Lung microvascular endothelial cell (primary cell): ENCODE results near the gene PRKCI. TPM values are rescaled to one million over a fixed set of nuclear protein-coding genes. Genes with fewer than 3 reads are reported as not detected.
"Not testable (repeated sequence)": the region's sequence is repeated elsewhere in the genome, so short reads cannot be mapped to it uniquely, and the experiment has no call there.

Source experiments
- DNase-seq, 2 donors: peaks; one replicate each; pipeline versions ENCODE4 v3.0.0 to v3.0.0-alpha.2; 2010; ENCODE audit warnings: low read depth in 2 of 2
- total RNA-seq: library from RNA; depleted of rRNA; stranded (reverse); fragments of >200 nt; gene quantifications from 2 replicates; pipeline ENCODE4 v1.2.1, GENCODE V29; 2014

The PRKCI gene
- total RNA-seq, 1 donor from 2014 or later = 18.7 TPM

GRCh38 chr3:170222647-170223541 is 670 bp downstream of the PRKCI start:
- DNase-seq = peak; percentile 27 to 41

DNA sequence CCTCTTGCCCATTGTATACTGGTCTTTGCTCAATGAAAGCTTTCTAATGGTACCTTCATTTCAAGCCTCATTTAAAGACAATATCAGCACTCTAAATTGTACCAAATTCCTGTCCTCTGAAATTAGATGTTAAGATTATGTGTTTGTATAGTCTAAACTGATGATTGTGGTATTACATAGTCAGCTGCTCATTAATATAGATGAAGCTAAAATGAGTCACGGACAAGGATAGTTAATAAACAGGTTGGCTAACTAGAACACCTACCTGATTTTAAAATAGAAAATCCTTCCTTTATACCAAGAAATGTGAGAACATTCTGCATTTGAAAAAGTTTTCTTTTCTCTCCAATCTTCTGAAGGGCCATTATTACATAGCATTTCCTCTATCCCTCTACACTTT is 2.9 kb downstream of the PRKCI start:
- no peak for DNase-seq

GRCh38 chr3:170226426-170226960 is 4.3 kb downstream of the PRKCI start:
- DNase-seq = no peak

- DNase-seq = peak; percentile 29 to 31
Observed at GRCh38 chr3:170228093-170228766, 6.0 kb downstream of the PRKCI start.

GRCh38 chr3:170232266-170232665 is 10.0 kb downstream of the PRKCI start:
- no peak for DNase-seq

DNA sequence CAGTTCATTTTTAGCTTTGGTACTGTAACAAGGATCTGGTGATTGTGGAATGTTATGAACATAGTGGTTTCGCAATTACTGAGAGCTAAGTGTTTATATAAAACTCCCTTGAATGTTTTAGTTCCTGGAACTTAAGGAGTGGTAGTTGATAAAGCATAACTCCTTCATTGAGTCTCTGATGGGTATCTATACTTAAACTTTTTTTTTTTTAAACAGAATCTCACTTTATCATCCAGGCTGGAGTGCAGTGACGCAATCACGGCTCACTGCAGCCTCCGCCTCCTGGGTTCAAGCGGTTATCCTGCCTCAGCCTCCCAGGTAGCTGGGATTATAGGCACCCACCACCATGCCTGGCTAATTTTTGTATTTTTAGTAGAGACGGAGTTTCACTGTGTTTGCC is 11.3 kb downstream of the PRKCI start:
- DNase-seq = peak in 1 of 2 donors; percentile 3

DNA sequence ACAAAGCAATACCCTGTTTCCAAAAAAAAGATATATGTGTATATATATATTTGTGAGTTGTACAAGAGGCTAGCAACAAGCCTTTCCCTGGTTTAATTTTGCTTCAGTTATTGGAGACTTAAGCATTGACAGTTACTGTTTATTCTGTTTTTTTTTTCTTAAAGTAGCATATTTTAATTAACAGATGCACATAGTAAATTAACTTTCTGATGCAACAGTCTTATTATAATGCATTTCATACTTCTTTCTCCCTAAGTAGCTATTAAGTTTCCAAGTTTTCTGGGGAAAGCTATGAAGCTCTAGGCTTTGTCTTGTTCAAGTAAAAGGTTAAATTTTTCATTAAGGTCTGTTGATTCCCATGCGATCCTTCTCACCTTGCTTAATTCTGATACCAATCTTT is 17.9 kb downstream of the PRKCI start:
- no peak for DNase-seq

DNA sequence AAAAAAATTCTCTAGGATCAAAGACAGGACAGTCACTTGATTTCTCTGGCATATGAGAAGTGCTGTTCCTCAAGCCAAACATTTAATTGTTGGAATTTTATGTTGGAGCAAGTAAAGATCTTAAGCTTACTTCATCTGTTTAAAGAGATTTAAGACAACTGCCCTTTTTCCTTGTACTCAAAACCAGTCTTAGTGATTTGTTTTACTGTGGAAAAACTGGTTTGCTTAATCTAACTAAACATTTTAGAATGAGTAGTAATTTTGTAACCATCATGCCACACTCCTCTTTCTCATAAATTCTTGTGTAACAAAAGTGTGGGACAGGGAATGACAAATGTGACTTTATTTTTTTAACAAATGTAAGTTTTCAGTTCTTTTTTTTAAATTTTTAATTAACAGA is 18.4 kb downstream of the PRKCI start:
- no peak for DNase-seq

- DNase-seq = no peak
Observed at GRCh38 chr3:170244576-170244975, 22.4 kb downstream of the PRKCI start.

DNA sequence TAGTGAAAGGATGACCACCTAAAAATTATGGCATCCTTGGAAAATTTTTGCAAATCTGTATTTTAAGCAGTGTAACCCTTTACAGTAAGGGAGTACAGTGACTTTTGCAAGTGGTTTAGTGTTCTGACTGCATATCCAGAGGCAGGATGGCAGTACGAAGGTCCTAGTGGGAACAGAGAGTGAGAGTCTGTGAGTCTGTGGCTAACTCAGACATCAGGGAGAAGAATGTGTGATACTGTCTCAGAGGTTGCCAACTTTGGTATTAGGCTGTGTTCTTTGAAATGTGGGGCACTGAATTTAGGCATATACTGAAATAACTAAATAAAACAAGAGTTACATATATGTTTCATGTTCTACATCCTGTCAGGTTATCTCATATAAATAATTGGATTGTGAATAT is 25.7 kb downstream of the PRKCI start:
- no peak for DNase-seq

DNA sequence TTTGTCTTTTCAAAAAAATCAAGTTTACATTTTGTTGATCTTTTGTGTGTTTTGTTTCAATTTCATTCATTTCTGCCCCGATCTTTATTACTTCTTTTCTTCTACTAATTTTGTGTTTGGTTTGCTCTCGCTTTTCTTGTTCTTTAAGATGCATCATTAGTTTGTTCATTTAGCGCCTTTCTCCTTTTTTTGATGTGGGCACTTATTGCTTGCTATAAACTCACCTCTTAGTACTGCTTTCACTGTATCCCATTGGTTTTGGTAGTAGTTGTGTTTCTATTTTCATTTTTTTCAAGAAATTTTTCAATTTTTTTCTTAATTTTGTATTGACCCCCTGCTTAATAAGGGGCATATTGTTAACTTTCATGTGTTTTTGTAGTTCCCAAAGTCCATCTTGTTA is 34.4 kb downstream of the PRKCI start:
- no peak for DNase-seq

GRCh38 chr3:170257145-170257544 is 34.9 kb downstream of the PRKCI start:
- no peak for DNase-seq

GRCh38 chr3:170258105-170258487 is 35.9 kb downstream of the PRKCI start:
- no peak for DNase-seq

DNA sequence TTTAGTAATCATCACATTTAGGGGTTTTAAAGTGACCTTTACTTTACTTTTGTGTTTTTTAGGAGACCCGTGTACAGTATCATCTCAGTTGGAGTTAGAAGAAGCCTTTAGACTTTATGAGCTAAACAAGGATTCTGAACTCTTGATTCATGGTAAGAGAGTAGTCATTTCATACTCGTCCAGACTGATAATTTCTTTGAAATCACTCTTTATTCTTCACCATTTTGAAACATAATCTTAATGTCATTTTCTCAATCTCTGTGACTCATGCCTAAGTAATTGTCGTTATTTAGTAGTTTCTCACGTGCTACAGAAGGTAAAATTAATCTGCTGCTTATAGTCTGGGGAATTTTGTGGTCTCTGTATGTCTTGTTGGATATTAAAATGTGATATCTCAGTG is 37.7 kb downstream of the PRKCI start:
- no peak for DNase-seq

GRCh38 chr3:170267793-170268192 is 45.6 kb downstream of the PRKCI start:
- DNase-seq = no peak

GRCh38 chr3:170269673-170270254 is 47.5 kb downstream of the PRKCI start:
- not testable (repeated sequence) for DNase-seq

DNA sequence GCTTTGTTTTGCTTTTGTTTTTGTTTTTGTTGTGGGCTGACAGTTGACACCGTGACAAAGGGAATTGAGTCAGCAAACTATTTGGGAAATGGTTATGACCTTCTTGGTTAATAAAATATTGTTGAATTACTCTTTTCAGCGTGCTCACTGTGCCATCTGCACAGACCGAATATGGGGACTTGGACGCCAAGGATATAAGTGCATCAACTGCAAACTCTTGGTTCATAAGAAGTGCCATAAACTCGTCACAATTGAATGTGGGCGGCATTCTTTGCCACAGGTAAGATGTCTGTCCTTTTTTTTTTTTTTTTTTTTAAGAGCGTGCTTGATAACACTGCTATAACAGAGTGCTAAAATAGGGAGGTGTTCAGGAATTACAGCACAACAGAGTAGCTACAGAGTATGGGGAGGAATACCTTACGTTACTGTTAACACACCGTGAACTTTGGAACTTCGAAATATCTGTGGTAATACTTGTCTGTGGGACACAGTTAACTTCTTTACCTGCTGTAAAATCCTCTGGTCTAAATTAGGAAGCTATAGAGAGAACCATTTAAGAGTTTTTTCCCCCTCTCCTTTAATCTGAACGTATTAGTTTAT is 48.2 kb downstream of the PRKCI start:
- DNase-seq = no peak

GRCh38 chr3:170274641-170275040 is 52.4 kb downstream of the PRKCI start:
- DNase-seq = no peak

DNA sequence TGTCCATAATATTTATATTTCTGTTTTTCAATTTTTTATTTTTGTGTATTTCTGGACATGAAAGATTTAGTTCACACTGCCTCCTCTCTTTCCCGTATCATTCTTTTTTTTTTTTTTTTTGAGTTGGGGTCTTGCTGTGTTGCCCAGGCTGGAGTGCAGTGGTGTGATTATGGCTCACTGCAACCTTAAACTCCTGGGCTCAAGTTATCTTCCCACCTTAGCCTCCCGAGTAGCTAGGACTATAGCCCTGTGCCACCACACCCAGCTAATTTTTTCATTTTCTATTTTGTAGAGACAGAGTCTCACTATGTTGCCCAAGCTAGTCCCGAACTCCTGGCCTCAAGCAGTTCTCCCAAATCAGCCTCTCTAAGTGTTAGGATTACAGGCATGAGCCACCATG is 53.6 kb downstream of the PRKCI start:
- no peak for DNase-seq

GRCh38 chr3:170277311-170277710 is 55.1 kb downstream of the PRKCI start:
- not testable (repeated sequence) for DNase-seq

DNA sequence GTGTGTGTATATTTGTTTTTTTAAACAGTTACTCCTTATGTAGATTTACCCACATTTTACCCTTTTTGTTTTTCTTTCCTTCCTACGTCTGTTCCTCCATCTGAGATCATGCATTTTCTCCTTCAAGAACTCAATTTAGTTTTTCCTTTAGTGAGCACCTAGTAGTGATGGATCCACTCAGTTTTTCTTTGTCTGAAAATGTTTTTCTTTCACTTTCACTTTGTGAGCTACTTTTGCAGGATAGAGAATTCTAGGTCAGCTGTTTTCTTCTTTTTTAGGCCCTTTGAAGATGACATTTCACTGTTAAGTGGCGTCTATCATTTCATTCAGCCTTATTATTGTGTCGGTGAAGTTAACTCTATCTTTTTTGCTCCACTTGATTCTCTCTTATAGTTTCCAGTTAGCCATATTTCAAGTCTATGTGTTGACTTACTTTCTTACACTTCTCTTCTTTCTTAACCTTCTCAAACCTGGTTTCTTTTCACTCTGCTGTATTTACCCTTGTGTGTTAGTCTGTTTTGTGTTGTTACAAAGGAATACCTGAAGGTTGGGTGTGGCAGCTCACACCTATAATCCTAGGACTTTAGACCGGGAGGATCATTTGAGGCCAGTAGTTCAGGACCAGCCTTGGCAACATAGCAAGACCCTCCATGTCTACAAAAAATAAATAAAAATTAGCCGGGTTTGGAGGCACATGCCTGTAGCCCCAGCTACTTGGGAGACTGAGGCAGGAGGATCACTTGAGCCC is 55.8 kb downstream of the PRKCI start:
- DNase-seq = peak; percentile 7 to 23
